T-helper 1 cell treated with Interleukin-12 subunit alpha and Interleukin-12 subunit beta and Interleukin-4 antibody, amounts not matched to agents 30 ng/mL and 1 ng/mL, for 36 hours (primary cell): ENCODE measurements around the gene PDGFA. TPM values are rescaled to one million over a fixed set of nuclear protein-coding genes. Genes with fewer than 3 reads are reported as not detected.

Experiments
- intact Hi-C: fragments of 100-400 bp; cut with micrococcal nuclease; formaldehyde crosslinking; loops from one replicate; pipeline ENCODE4 v1.15.1; 2024
- total RNA-seq: library from RNA; stranded (reverse); gene quantifications from 2 replicates; pipeline ENCODE4 v1.2.3, GENCODE V29; 2022

PDGFA gene
- total RNA-seq, 1 donor from 2014 or later: 3.3 TPM

DNA sequence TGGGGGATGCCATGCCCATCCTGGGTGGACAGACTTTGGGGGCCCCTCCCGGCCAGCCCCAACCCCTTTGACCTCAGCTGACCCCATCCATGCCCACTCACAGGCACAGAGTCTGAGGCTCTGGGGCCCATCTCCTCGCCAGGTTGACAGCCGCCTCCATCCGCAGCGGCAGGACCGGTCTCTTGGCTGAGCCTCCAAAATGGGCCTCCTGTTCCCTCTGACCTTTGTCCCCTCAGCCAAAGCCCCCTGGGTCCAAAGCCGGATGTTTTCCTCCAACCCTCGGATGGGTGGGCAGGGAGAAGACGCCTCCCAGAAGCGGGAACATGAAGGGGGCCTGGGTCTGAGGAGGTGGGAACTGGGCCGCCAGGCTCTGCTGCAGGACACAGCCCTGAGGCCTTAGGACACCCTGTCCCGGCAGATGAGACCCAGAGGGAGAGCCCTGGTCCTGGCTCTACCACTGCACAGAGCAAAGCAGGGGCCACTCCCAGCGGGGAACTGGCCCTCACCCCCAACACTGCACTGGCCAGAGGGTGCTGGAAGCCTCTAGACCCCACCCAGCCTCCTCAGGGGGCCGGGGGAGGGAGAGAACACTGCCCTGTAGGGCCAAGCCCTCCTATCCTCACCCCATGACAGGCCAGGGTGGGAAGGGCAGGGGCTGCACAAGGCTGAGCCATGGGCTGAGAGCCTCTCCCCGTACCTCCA lies 12.6 kb downstream of the PDGFA start:
- intact Hi-C loops: no loop called here

DNA sequence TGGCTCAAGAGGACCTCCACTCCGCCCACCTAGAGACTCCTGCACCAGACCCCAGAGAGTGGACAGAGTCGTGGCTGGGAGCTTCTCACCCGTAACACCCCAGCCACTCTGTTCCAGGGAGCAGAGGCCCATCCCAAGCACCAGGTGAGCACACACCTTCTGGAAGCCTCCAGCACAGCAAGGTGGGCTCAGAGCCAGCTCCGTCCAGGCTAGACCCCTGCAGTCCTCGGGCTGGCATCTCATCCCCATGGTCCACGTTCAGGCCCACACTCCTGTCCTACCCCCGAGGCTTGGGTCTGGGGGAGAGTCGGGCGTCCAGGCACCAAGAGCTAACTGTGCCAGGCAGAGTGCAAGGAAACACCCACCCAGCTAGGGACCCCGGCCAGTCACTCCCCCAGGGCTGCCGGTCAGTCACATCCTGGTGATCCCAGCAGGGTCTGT lies 13.2 kb downstream of the PDGFA start:
- intact Hi-C loops: no loop called here

DNA sequence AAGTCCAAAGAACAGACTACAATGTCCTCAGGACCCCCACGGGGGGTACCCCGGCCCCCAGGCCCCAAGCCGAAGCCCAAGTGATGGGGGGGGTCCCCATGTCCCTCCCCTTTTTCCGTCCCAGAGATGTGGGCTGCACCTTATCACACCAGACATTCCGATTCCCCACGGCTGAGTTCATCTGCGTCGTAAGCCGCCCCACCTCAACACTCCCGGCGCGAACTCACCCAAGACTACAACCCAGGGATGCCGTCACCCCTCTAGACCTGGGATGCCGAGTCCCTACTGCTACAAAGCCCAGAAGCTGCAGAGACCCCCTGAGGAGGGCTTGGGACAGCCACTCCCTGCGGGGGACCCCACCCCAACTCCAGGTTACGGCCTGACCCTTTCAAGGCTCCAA lies 14.5 kb downstream of the PDGFA start:
- intact Hi-C loops: no loop called here

DNA sequence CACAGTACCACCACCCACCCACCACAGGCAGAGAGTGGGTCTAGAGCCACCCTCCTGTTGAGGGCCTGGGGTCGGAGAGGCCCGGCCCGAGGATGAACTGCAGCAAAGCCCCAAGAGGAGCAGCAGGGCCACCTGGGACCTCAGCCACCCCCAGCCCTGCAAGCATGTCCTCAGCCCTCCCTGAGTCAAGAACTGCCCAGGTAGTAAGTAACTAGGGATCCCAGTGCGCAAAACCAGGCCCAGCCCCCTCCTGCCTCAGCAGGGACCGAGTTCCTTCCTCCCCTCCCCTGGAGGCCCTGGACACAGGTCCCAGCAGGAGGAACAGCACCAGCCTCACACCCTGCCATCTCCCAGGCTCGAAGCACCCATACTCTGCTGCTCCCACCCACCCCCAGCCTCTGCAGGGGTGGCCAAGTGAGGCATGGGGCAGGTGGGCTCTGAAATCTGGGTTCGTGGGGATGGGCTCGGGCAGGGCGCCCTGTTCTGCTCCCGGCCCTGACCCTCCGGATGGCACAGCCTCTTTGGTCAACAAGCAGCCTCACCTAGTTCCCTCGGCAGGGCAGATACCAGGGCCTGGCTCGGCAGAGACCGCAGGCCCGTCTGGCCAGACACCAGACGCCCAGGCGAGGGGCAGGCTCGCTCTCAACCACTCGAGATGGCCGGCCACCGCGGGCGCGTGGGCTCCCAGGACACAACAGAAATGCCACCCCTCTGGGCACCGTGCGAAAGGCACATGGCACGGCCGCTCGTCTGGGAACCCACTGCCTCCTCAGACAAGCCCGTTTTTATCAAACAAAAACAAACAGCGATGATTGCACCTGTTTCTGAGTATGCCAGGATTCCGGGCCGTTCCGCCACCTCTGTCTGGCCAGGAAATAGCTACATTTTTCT lies 15.2 kb downstream of the PDGFA start:
- intact Hi-C loops: no loop called here

DNA sequence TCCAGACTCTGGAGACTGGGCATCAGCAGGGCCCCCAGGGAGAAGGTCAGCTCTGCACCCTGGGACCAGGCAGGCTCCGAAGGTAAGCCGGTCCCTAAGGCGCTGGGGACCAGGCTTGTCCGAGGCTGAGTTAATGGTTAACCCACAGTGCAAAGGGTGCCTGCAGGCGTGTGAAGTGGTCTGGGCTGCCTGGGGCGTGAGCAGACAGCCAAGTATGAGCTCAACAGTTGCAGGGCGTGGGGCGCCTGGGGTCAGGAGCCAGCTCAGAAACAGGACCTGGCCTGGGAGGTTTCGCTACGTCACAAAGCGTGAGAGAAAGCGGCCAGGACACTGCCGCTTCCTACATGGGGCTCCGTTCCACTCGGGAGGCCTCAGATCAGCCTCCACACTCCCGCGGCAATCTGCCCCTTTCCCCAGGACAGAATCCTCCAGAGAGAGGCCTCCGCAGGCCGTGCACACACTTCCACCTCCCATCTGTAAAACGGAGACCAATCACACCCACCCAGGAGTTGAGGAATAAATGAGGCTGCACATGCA lies 16.0 kb downstream of the PDGFA start:
- intact Hi-C loops: no loop called here

DNA sequence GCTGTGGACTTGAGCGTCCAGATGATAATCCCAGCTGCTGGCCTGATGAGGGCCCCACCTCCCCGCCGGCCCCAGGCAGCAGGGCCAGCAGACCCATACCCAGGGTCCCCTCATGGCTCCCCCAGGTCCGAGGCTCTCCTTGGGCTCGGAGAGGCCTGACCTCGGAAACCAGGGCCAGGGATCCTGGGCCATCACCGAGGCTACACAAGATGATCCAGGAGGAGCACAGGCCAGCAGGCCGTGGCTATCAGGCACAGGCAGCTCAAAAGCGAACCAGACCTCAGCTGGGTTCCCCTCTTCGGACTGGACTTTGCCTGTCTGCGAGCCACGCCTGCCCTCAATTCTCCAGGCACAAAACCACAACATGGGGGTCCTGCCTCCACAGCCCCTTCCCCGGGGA lies 17.4 kb downstream of the PDGFA start:
- intact Hi-C loops: no loop called here

DNA sequence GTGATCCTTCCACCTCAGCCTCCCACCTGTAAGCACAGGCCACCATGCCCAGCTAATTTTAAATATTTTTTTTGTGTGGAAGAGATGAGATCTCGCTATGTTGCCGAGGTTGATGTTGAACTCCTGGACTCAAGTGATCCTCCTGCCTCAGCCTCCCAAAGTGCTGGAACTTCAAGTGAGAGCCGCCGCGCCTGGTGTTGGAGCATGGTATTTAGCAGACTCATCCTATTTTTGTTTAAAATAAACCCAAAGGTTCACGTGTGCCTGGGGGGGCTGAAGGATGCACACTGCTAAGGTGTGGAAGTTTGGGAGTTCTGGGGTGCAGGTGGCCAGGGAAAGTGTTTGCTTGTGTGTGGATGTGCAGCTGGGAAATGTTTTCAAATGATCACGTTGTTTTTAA lies 18.1 kb downstream of the PDGFA start:
- intact Hi-C loops: no loop called here

DNA sequence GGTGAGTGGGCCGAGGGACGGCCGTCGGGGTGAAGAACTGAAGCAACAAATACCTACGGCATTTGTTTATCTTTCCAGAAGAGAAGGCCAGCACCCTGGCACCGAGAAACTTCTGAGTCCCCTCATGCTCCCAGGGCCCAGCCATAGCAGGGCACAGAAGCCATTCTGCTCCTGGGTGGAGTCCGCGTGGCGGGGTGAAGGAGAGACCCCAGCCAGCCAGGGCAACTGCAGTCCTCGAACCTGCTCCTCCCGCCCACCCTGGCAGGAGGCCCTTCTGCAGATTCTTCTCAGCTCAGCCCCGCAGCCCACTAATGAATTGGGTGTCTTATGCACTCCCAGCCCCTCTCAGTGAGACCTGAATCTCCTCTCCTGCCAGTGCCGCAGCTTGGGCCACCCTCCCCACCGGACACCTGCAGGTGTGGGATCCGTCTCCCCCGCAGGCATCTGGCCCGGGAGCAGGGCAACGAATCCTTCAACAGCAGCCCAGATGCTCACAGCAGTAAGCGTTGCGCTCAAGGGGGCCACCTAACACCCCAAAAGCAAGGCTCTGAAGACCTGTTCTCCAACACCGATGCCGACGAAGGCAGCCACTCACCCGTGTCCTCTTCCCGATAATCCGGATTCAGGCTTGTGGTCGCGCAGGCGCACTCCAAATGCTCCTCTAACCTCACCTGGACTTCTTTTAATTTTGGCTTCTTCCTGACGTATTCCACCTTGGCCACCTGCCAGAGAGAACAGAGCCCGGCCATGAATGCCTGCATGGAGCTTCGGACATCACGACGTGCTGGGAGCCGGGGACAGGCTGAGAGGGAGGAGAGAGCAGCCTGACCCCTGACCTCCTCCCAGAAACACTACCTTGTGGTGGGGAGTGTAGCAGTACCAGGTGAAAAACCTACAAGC lies 18.9 kb downstream of the PDGFA start:
- intact Hi-C loops: no loop called here

DNA sequence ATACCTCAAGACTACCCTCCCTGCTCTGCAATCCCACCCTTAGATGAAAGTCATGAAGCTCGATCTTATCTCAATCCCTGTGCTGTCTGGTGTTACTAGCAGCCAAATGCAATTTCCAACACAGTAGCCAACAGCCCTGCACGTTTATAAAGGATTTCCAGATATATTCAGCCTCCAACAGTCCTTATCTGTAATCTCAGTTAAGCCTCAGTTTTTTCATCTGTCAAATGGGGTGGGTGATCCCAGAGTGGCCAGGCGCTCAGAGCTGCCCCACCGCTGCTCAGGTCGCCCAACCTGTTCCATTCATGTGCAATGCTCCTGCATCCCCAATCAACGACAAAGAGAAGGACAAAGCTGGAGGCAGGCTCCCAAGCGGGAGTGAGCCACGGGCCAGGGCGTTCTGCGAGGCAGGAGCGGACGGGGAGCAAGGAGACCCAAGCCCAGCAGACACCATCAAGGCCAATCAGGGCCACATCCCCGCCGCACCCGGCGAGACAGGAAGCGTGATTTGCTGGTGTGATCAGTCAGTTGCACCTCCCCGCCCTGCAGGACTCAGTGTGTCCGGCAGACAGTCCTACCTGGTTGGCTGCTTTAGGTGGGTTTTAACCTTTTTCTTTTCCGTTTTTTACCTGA lies 19.7 kb downstream of the PDGFA start:
- intact Hi-C loops: no loop called here

DNA sequence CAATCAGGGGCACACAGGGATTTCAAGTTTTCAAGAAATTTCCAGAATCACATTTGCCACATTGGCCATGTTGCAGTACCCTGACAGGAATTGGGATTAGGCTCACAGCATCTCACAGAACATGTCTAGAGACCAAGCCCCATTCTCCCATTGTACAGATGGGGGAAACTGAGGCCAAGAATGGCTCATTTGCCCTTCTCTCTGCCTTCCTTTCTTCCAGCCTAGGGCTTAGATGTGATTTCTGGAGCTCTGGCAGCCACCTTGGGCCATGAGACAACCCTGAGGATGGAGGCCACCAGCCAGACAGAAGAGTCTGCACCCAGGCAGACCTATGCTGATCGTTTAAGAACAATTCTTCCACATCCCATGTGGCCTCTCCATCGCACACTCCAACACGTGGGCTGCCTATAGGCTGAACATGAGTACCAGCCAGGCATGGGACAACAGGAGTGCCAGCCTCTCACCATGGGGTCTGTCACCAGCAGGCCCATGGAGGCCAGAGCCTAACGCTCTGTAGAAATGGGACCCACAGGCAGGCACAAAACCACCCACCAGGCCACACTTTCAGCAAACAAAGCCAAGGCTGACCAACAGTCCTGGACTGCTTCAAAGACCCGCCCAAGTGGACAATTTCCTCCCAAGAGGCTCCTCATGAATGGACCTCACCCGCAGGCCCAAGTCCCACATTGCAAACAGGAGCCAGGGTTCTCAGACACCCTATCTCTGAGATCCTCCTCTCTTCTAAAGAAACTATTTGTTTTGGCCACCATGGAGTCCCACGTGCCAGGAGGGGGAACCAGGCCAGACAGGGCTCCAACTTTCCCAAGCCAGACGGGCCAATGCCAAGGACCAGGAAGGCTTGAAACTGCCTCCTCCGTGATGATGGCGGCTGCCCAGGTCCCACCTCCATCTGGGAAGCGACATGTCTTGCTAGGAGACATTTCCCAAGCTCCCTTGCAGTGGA lies 20.7 kb downstream of the PDGFA start:
- intact Hi-C loops: no loop called here

DNA sequence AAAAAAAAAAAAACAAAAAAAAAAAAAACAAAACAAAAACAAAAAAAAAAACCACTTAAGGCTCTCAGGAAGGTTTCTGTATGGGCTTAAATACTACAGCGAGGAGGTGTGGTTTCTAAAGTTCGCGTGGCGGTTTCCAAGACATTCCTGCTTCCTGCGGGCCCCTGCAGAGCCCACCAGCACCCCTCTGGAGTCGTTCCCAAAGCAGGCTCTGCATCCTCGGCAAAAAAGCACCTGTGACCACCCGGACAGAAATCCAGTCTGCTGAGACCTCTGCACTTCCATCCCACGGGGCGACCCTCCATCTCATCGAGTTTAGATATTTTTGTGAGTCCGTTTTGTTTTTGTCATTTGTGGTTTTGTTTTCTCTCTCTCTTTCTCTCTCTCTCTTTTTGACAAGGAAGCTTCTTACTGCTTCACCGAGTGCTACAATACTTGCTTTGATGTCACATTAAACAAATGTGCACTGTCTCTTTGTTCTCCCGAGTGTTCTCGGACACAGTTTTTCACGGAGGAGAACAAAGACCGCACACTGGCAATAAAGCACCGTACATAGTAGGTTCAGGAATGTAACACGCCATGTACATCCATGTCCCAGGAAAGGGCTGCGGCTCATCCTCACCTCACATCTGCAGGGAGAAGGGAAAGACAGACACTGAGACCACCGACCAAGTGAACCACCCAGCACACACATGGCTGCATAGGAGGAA lies 21.5 kb downstream of the PDGFA start:
- intact Hi-C loops: no loop called here

DNA sequence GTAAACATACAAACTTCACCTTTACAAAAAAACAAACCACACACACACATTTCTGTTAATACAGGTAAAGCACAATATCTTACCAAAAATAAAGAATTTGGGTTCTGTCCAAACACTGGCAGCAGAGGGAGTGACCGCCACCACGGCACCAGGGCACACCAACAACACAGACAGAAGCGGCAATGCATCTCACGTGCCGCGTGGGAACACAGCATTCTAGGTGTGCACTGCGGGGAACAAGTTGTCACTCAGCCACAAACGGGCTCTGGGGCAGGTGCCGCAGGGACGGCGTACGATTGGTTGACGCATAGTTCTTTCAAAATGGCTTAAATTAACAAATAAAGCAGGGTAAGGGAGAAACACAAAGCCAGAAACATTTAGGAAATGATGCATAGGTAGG lies 22.3 kb downstream of the PDGFA start:
- intact Hi-C loops: no loop called here

DNA sequence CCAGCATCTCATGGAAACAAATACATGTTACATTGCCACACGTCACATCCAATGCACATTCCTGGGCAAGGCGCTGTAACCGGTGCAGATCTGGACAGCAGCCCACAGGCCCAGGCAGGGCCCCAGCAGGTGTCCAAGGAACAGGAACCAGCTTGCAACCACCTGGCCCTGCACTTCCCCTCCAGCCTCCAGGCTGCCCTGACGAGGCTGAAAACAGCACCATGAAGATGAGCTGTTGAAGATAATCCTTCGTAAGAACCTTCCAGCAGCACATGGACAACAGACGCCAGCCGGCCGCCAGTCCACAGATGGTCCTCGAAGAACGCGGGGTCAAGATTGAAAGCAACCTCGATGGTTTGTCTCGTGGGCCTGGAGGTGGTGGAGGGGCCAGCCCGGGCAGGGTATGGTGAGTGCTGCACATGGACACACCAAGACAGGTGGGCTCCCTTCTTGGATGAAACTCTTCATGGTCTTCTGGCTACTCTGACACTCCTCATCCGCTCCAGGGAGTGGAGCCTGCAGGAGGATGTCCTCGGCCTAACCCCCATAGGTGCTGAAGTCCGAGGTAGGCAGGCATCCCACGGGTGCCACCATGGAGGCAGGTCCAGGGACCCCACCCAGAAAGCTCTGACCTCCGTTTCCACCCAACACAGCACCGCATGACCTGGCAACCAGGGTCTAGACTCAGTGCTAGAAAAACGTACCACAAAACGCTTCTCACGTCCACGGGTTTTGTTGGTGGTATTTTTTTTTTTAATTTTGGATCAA lies 22.9 kb downstream of the PDGFA start:
- intact Hi-C loops: no loop called here

DNA sequence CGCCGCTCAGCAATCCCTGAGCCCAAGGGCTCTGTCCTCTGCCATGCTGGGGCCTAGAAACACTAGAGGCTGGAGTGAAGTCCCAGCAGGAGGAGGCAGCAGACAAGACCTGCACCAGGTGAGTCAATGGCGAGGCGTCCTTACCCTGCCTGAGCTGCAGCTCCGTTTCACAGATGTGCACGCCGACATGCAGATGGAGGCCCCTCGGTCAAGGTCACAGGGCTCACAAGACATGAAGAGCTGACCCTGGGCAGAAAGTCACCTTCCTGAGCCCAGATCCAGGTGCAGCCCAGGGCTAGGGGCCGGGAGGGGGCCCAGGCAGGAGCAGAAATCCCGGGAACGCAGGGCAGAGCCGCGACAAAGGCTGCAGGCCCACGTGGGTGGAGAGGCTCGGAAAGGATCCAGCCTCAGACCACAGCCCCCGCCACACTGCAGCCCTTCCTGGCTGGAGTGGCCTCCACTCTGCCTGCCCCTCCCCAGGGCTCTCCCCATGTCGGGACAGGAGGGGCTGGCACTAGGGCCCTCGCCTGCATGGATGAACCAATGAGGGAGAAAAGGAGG lies 23.8 kb downstream of the PDGFA start:
- intact Hi-C loops: no loop called here

DNA sequence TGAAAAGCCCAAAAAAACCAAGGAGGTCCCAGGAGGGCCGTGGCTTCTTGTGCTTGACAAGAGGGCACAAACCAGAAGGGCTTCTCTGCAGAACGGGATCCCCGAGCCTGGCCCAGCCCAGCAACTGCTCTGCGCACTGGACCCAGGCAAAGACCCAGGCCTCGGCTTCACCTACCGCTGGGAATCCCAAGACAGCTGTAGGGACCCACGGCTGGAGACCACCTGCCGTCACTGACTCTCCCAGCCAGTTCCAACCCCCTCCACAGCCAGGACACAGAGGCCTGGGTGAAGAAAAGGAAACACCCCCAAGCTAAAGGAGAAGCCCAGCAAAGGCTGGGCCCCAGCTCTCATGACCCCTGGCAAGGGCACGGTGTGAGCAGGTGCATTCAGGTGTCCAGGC lies 24.3 kb downstream of the PDGFA start:
- intact Hi-C loops: no loop called here

DNA sequence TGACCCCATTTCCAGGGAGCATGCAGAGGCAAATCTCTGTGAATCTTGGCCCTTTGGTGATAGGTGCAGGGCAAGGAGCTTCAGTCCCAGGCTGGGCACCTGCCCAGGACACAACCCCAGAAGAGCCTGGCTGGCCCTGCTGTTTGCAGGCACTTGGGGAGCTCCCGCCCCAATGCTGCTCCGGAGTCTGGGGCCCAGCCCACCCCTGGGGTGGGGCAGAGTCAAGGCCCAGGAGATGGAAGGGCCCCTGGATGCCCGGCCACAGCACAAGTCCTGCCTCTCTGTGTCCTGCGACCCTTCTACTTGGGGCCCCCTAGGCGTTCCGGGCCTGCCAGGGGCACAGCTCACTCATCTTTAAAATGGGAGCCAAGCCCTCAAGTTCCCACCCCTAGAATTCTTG lies 24.7 kb downstream of the PDGFA start:
- intact Hi-C loops: no loop called here

DNA sequence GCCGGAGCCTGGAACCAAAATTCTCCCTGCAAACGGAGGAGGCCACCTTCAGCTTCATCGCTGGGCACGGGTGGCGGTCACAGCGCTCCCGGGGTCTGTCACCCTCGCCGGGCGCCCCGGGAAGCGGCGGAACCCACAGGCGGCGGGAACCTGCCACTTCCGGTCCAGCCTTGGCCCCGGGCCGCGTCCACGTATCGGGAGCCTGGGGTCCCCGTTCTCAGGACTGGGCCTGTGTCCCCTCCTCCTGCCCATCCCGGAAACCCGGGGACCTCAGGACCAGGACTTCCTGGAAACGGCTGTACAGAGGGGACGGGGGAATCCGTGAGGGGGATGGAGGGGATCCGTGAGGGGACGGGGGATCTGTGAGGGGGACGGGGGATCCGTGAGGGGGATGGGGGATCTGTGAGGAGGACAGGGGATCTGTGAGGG lies 25.4 kb downstream of the PDGFA start:
- intact Hi-C loops: no loop called here

DNA sequence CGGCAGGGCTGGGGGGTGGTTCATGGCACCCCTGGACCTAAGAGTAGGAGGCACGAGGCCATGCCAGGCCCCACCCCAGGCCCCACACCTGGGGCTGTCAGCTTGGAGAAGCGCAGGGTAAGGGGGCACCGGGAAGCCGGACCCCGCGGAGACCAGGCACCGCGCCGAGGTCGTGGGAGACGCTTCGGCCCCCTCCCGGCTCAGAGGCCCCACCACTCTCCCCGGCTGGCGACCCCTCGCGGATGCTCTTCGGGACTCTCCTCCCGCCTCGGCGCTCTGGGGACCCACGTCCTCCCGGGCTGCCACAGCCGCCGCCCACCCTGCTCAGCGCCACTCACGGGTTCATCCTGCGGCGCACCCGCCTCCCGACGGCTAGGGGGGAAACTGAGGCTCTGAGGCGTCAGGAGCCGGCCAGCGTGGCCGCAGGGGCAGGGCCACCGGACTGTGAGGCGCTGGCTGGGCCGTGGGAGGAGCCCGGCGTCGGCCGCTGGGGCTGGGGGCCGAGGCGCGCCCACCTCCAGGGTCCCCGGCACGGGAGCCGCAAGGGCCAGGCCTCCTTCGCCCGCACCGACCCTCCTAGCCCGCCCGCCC lies 25.9 kb downstream of the PDGFA start:
- intact Hi-C loops: no loop called here
